SIG-M5 (cell line): ENCODE measurements around the gene LYPD6B.

Source experiments
- DNase-seq: peaks from one replicate; lab custom pipeline; 2025; lab: John Stamatoyannopoulos, UW

Gene LYPD6B, protein sequence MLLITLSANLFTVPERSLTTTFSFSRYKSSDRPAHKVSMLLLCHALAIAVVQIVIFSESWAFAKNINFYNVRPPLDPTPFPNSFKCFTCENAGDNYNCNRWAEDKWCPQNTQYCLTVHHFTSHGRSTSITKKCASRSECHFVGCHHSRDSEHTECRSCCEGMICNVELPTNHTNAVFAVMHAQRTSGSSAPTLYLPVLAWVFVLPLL

DNA sequence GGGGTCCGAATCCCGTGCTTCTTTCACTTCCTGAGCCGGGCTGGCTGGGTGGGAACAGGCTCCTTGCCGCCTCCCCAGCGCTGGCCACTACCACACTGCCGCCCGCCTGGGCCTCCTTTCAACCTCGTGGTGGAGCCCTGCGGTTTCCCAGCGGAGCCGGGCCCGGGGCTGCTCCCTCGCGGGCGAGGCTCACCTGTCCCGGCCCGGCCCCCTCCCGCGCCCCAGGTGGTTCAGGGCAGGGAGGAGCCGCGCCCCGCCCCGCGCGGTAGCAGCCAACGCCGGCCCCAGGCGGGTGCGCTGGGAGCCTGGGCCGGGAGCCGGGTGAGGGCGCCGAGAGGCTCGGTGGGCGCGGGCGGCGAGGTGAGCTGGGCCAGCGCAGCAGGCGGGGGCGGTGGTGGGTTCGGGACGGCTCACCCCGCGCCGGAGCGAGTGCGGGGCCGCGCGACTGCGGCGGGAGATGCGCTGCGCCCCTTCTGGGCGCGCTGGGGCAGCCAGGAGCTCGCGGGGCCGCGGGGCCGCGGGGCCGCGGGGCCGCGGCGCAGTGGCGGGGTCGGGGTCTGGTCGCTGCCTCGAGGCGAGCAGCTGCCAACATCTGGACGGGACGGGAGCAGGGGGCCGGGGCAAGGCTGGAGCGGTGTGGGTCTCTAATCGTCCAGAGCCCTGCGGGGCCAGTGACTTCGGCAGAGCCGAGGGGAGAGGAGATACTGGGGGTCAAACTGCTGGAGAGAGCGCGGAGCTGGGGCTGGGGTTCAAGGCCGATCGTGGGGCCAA lies at the start of gene LYPD6B:
Gene LYPD6B (plus strand): TSS at position 258 of the 771 bp plus-strand sequence. CDS start 92,250 bp downstream, outside the sequence.
- no peak for DNase-seq

DNA sequence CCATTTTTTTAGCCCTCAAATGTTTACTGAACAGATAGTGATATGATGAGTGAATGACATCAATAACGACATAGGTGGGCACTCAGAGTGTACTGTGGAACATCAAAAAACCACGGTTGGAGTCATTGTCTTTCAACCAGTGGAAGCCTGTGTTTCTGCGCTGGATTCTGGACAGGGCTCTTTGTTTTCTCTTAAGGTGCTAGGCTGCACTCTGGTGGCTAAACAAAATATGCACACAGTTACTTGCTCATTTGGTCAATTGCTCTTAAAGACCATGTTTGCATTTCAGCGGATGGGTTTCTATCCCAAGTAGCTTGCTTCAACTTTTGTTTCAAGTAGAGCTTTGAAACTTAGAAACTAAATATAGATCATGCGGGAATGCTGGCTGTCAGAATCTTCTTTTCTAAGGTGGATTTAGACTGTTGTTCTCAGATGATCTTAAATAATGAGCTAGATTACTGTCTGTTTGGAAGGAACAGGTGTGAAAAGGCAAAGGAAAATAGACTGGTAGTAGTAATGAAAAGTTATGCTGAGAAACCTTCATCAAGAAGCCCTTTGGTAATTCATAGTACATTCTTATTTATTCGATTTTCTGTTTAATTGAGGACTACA lies 48.5 kb upstream of the LYPD6B start:
- DNase-seq = peak; percentile 3

DNA sequence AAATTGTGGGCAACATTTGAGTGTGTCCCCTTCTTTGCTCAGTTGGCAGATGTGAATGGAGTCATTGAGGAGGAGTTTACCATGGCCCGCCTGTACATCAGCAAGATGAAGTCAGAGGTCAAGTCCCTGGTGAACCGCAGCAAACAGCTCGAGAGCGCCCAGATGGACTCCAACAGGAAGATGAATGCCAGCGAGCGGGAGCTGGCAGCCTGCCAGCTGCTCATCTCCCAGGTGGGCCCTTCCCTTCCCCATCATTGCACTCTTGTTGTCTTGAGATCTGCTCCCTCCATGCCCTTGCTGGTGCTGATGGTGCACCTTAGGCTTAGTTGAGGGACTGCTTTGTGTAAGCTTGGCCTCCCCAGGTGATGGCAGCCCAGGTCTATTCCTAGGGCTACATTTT lies 47.5 kb upstream of the LYPD6B start:
- DNase-seq = no peak

DNA sequence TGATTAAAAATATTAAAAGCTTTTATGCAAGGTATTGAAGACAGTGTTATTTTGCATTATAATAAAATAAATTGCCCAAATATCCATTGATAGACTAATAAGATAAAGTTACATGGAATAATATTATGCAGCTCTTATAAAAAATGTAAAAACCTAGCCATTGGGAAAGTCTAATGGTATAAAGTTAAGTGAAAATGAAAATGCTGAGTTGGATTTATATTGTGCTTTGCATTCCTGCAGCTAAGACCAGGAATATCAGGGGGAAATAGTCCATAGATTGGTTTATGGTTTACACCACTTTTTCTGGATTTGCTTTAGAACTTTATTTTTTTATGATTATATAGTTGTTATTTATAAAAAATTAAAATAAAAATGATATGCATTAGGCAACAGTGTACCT lies 46.1 kb upstream of the LYPD6B start:
- no peak for DNase-seq

DNA sequence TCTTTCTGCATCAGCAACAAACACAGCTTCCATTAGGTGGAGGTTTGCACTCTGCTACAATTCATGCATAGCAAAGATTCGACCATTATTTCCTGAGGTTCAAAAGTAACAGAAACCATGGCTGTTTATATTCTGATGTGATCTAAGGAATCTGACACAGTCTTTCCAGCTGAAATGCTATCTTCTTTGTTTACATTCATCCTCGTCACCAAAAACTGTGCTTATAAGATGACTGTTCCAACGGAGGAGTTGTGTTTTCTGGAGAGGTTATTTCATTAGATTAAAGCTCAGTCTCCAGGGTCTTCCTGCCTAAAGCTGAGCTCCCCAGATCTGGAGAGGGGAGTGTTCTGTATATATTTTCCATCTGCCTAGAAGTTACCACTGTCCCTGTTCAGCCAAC lies 45.1 kb upstream of the LYPD6B start:
- no peak for DNase-seq

DNA sequence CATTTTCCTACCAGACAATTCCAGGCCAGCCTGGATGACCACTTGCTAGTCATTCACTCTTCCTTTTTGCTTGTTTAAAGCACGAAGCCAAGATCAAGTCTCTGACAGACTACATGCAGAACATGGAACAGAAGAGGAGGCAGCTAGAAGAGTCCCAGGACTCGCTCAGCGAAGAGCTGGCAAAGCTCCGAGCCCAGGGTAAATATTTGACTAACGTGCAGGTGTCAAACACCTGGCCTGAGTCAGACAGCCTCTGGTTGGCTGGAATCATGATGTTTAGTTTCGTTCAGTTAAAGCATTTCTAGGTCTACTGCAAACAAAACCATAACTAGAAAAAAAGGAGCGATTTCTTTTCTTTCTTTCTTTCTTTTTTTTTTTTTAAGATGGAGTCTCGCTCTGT lies 44.2 kb upstream of the LYPD6B start:
- DNase-seq = no peak

DNA sequence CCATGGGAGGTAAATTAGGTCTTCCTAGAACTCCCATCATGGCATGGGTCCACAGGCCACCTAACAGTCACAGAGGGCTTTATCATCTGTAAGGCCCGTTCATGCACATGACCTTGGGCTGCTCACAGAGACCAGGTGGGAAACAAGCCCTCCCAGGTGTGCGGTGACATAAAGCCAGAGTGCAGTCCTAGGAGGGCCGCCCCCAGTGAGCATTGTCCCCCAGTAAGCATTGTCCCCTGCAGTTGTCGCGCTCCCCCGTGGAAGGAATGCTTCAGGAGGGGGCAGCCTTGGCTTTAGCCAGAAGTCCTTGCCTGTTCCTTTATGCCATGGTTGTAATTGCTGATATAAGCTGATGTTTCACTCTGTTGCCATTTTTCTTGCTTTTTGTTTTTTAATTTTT lies 41.7 kb upstream of the LYPD6B start:
- no peak for DNase-seq

DNA sequence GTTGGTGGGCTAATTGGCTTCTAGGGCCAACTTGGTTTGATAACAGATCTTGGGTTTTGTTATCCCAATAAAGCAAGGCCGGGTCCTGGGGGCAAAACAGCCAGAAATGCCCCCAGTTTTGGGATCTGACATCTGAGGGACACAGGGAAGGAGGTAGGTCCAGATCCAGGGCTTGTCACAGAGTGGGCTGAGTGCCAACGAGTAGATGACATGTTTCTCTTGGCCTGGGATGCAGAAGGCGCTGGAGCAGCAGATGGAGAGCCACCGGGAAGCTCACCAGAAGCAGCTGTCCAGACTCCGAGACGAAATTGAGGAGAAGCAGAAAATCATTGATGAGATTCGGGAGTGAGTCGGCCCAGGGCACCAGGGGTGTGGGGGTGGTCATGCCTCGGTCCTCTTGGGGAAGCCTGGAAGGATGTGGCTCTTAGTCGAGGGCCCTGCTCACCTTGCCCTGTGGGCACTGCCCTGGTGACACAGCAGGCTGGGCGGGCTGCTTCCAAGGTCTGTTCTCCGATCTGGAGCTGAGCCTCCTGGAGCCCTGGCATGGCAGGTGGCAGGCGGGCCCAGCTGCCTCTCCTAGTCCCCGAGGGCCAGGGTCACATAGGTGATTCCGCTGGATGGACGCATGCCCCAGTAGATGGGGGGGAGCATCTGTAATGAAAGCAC lies 40.2 kb upstream of the LYPD6B start:
- no peak for DNase-seq

DNA sequence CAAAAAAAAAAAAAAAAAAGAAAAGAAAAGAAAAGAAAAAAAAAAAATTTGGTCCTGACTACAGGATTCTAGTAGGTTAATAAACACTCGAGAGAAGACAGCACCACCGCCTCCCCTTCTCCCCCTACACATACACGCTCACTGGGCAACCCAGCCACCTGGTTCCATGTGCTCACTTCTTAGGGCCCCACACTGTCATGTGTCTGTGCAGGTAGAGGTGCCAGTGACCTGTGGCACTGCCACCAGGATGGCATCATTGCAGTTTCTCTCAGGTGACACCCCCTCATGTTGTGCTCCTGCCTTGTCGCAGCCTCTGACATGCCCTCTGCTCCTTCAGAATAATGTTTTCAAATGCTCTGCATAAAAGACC lies 39.7 kb upstream of the LYPD6B start:
- DNase-seq = no peak

DNA sequence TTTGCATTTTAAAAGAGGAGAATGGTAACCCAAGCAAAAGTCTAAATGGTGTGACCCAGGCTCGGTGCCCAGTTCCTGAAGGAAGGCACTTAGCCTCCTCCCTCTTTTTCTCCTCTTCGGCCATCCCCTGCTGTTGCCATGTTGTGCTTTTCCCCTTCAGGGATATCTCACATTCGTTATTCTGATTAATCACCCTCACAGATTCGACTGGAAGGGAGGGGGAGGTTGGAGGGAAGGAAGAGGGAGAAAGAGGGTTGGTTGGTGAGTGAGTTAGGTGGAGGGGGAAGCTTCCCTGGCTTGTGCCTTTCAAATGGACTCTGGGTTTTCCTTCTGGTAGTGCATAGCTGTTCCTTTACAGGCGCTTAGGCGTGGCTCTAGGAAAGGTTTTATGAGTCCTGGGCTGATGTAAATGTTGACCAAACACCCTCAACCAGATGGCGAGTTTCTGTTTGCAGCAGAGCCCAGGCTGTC lies 39.0 kb upstream of the LYPD6B start:
- DNase-seq = no peak

DNA sequence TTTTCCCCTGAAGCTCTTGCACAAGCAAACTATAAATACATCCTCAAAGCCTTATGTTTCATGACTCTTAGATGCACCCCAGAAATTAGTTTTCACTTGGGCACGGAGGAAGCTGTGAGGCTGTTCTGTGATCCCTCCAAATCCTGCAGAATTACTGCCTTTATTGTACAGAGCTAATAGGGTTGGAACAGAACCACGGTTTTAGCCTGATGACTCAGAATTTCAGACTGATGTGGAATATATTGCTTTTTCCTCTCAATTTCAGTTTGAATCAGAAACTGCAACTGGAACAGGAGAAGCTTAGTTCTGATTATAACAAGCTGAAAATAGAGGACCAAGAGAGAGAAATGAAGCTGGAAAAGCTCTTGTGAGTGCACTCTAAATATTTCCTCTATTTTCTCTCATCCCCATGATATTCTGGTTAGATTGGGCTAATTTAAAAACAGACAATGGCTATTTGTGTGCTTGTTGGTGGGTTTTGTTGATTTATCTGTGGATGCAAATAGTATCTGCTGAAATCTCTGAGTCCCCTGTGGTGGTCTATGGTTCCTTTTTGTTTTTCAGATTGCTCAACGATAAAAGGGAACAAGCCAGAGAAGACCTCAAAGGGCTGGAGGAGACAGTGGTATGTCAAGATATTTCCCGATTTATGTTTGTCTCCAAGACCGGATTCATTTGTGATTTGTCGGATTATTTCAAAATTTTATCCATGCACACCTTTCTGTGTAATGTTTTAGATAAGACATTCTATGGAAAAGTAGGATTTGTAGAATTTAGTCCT lies 38.2 kb upstream of the LYPD6B start:
- no peak for DNase-seq

DNA sequence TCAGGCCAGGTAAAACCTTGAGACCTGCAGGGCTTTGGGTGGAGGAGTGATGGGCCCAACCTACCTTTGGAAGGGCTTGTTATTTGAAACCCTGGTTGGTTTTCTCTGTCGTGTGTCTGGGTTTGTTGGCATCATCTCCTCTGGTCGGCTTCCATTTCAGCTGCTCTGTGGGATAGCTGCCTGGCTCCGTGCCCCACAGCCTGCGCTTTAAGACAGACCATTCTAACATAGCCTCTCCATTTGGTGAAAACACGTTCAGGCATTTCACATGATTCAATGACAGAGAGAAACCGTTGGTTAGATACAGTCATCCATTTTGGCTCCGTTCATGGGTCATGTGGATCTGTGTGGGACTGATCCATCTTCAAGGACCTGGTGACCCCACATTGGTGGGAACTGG lies 37.0 kb upstream of the LYPD6B start:
- DNase-seq = no peak

DNA sequence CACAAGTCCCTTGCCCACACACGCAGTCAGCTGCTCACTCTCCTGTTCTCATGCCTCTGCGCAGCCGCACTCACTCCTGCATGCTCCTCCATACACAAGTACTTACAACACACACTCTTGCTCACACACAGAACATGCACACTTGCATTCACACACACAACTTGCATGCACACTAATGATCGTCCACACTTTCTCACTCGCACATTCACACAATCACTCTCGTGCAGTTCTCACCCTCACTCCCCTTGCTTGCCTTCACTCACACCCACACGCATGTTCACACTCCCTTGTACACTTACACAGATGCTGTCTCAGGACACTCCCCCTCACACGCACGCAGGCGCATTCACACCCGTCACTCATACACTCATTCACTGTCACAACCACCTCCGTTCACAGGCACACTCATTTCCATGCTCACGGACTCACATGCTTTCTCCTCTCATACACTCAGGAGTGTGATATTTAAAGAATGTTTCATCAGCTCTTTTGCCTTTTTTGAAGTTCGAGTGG lies 36.1 kb upstream of the LYPD6B start:
- no peak for DNase-seq

DNA sequence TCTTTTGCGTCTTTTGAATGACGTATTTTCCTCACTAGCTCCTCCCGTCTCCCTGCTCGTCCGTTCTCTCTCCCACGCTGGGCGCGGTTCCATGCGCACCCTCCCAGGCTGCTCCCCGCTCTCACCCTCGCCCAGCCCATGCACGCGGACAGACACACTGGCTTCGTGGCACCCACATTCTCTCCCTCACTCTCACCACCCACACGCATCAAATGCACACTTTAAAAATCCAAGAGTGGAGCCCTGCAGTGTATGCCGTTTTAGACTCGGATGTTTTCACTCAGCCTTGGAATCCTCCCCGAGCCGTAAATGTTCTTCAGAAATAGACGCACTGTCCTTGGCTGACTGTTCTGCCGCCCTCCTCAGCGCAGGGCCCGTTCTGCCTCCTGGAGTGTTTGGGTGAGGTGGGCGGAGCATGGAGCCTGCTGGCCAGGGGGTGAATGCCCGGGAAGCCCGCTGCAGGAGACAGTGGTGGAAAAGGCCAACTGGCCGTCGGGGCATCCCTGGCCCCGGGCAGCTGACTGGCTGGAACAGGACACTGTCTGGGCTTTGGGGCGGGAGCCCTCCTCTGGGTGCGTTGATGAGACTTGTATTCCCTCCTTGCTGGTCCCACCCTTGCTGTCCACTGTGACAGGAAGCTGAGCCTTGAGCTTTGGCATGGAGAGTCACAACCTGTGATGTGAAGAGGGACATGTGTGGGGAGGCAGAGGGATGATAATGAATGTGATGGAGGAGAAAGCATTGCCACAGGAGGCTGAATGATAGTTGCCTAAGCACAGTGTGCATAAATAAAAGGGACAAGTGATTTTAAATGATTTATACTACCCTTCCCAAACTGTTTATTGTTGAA lies 35.4 kb upstream of the LYPD6B start:
- DNase-seq = no peak

DNA sequence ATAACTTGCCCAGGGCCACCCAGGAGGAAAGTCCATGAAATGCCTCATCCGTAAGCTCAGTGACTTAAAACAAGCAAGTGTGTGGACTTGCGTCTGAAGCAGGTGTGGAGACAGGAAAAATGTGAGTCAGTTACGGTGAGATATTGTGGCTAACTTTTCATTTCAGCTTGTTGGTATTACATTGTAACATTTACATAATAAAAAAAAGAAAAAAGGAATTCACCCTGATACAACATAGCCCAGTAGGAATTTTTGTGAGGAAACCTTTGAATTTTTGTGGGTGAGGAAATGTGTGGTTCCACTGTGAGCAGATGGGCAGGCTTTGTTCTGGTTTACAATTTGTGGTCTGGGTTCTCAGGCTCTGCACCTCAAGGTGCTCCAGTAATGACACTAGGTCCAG lies 33.7 kb upstream of the LYPD6B start:
- no peak for DNase-seq

DNA sequence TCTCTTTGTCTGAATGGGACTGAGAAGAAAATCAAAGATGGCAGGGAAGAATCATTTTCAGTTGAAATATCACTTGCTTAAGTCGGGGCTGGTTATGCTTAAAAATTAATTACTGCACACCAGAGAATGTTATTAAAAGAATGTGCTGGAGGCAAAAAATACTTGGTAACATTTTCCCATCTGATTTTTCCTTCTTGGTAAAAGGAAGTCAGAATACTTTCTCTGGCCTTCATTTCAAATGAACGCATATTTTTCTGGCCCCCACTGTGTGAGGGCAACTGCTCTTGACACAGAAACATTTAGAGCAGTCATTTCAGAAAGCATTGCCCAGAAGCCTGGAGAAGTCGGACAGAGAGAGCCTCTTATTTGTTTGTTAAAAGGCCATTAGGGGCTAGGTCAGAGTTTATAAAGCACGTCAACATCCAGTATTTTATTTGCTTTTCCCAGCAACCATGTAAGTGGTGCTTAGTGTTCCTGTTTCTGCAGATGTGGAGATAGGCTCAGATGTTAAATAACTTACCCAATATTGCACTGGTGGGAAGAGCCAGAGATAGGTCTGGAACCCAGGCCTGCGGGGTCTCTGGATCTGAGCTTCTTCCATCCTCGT lies 32.9 kb upstream of the LYPD6B start:
- DNase-seq = no peak

DNA sequence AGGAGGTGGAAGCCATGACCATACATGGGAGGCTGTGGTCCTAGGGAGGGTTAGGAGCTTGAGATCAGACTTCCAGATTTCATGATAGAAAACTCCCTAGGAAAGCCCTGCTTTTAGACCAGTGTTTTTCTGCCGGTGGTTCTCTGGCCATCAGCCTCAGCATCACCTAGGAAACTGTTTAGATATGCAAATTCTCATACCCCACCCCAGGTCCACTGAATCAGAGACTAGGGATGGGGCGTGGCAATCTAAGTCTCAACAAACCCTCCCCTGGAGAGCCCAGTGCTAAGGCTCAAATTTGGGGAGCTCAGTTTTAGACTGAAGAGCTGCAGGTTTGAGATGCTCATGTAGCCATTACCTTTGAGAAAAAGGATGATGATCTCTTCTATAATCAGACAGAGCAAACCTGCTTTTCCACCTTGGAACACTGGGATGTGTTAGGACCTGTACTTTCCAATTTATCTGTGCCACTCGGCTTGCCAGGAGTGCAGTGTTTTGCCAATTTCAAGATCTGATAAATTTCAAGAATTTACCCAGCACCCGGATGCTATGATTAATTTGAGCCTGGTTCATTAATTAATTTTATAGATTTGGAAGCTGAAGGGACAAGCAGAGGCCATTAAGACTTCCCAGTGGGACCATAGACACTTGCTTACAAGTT lies 31.5 kb upstream of the LYPD6B start:
- DNase-seq = no peak

DNA sequence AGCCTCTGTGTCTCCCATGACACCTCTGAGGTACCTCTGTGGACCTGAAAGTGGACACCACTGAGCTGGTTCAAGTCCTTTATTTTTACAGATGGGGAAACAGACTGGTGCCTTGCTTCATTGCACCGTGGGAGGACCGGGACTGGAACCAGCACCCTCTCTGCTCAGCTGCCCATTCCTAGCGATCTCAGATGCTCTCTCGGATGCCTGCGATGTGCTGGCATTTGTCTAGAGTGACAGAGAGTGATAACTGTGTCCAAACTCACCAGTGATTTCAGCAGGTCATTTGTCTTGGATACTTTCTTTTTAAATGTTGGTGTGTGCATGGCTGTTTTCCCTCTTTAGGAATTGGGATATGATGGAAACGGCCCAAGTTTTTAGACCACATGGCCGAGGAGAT lies 30.1 kb upstream of the LYPD6B start:
- DNase-seq = no peak

DNA sequence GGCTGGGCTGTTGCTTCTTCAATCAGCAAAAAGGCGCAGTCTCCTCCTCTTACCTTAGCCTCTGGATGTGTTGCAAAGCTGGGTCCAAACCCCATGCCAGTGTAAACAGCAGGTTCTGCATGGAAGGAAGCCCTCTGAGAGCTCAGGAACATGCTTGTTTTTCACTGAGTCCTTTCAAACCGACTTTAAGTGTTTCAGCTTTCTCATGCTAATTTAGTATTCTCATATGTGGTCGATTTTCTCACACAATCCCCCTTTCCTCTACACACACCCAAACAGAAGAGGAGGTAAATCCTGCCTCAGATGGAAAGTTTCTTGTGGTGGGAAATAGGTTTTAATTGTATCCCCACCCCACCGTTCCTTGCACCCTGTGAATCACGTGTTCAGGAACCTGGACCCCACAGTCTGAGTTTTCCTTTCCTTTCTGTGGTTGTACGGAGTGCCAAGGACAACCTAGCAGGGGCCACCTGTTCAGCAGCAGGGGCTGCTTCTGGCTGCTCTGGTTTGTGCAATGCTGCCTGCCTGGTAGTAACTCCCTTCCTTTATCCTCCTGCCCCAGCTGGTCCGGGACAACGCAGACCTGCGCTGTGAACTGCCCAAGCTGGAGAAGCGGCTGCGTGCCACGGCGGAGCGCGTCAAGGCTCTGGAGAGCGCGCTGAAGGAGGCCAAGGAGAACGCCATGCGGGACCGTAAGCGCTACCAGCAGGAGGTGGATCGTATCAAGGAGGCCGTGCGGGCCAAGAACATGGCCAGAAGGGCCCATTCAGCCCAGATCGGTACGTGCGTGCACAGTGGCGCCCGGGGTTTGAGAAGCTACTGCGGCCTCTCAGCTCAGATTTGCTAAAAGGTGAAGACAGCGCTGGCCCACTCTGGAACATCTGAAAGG lies 28.7 kb upstream of the LYPD6B start:
- no peak for DNase-seq
